Stimulated activated CD8-positive, alpha-beta memory T cell treated with anti-CD3 and anti-CD28 coated beads, Interleukin-15, amount 100 ng/mL, for 4 hours (primary cell): ENCODE data around the gene KRT74.
"Not testable (repeated sequence)": the region's sequence is repeated elsewhere in the genome, so short reads cannot be mapped to it uniquely, and the experiment has no call there.

Source experiments
- DNase-seq, 2 donors: peaks; one replicate each; pipeline ENCODE4 v3.0.0-alpha.2; 2020; ENCODE audit warnings: low read depth in 2 of 2

KRT74 gene

GRCh38 chr12:52602552-52602951, 28.9 kb upstream of the KRT74 start:
- no peak for DNase-seq

DNA sequence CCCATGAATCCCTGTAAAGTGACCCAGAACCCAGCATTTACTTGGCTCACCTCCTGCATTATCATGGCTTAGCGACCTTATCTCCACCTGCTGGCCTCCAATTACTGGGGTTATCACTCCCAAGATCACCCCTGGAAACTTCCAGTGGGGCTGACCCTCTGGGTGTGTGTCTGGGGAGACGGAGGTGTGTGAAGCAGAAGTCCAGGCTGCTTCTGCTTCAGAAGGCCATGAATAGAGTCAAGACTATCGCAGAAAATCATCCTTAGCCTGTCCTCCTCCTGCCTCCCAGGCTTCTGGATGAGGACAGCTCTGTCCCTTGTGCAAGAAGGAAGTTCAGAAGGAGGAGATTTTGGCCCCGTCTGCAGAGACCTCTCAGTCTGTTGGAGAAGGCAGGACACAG, 28.0 kb upstream of the KRT74 start:
- DNase-seq, result no peak

GRCh38 chr12:52600941-52601481, 27.4 kb upstream of the KRT74 start, which contains the start of gene KRT72:
KRT72 (minus strand) TSS chr12:52601463; CDS start chr12:52601452, 11 bp downstream.
- DNase-seq, result no peak

DNA sequence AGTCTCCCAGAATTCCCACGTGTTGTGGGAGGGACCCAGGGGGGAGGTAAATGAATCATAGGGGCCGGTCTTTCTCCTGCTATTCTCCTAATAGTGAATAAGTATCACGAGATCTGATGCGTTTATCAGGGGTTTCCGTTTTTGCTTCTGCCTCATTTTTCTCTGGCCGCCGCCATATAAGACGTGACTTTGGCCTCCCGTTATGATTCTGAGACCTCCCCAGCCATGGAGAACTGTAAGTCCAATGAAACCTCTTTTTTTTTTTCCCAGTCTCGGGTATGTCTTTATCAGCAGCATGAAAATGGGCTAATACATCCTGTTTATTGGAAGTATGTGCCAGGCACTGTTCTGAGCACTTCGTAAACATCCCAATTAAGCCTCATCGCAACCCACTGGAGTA, 26.8 kb upstream of the KRT74 start:
- no peak for DNase-seq

DNA sequence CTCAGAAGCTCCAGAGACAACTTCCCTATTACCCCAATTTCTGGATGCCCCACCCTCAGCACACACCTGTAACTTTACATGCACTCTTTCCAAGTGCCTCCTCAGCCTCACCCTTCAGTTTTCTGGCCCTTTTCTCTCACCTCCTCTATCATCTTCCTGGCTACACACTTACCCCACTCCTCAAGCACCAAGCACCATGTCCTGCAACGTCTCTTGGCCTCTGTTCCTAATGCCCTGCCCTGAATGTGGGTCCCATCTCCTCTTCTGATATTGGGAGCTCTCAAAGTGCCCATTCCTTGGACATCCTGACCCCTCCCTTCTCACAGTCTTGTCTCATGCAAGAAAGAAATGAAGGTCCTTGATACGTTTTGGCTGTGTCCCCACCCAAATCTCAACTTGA, 26.4 kb upstream of the KRT74 start:
- no peak for DNase-seq

- DNase-seq, result no peak
These were observed 25.3 kb upstream of the KRT74 start for GRCh38 chr12:52598966-52599365.

- DNase-seq, result not testable (repeated sequence)
These were observed 20.6 kb upstream of the KRT74 start for GRCh38 chr12:52594237-52594636.

GRCh38 chr12:52591521-52591920, 17.9 kb upstream of the KRT74 start:
- no peak for DNase-seq

DNA sequence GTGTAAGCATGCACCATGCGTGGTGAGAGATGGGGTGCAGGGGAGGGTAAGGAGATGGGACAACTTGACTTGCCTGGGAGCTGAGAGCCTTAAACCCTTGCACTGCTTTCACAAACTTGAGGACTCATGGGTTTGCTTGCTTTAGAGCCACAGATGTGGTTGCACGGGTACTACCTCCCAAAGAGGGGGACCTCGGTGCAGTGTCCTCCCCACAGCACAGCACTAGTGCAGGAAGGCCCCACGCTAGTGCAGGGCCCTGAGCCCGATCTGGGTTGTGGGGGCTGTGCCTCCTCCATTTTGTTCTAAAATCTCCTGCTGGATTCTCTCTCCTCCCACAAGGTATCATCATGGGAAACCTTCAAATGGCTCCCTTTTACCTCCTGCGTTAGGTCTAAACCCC, 16.4 kb upstream of the KRT74 start:
- no peak for DNase-seq

DNA sequence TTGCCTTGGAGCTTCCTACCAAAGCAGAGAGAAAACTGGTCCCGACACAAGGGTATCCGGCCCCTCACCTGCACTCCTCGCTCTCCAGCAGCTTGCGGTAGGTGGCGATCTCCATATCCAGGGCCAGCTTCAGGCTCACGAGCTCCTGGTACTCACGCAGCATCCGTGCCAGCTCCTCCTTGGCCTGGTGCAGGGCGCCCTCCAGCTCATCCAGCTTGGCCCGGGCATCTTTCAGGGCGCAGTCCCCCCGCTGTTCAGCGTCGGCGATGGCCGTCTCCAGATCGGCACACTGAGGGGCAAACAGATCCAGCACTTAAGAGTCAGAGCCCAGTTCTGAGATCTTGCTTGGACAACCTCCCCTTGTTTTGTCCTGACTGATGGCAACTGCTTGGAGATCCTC, 13.9 kb upstream of the KRT74 start:
- DNase-seq, result no peak

DNA sequence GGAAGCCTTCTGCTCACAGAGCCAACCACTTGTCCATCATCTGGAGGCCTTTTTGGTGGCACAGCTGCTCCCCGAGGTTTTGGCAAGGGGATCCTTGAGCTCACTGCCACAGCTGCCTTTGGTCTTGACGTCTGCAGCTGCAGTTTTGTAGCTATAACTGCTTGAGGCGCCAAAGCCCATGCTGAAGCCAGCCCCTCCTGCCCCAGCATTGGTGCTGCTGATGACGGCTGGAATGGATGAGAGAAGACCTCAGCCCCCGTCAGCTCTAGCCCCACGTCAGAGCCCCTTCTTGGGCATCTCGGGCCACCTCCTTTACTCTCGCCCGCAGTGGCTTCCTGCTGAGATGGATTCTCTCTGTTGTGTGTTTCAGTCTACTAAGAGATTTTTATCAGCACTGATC, 12.3 kb upstream of the KRT74 start:
- DNase-seq, result peak; percentile 14 to 37

GRCh38 chr12:52585066-52585465, 11.4 kb upstream of the KRT74 start:
- DNase-seq, result no peak

DNA sequence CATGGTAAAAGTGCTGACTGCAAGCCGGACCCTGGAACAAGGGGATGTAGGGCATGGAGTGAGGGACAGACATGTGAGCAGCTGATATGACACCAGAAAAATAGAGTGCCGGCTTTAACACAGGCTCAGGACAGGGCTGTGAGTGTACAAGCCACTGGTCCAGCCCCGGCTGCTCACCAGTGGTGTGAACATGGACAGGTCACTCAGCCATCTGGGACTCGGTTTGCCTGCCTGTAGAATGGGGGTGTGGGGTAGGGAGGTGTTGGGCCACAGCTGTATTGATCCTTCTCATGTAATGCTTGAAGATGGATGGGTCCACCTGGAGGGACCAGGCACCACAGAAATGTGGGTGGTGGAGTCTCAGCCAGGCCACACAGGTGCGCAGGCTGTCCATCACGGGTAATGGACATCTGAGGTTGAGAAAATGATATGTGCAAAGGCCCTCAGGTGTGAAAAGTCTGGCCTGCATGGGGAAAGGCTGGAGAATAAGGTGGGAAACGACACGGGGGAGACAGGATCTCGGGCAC, 10.6 kb upstream of the KRT74 start:
- DNase-seq, result no peak

DNA sequence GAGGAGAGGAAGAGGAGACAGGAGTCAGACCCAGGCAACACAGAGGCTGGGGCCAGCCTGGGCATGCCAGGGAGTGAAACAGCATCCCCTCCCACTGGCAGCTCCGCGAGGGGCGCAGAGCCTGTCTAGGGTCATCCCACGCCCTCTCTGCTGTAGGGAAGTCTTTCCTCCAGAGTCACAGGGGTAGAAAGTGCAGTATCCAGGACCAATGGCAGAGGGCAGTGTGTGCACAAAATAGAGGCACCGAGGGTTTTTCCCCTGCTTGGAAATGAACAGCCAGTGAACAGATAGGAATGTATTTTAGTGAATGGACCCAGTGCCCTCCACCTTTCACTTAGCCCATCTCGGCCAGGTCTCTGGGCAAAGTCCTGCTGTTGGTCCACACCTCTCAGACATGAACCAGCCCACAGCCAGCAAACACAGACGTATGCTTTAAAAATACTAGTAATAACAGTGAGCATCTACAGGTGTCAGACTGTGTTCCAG, 9.4 kb upstream of the KRT74 start:
- peak; percentile 34 to 51 for DNase-seq

- no peak for DNase-seq
These were observed 8.8 kb upstream of the KRT74 start for GRCh38 chr12:52582486-52582885.

GRCh38 chr12:52581481-52581880, 7.8 kb upstream of the KRT74 start:
- no peak for DNase-seq

DNA sequence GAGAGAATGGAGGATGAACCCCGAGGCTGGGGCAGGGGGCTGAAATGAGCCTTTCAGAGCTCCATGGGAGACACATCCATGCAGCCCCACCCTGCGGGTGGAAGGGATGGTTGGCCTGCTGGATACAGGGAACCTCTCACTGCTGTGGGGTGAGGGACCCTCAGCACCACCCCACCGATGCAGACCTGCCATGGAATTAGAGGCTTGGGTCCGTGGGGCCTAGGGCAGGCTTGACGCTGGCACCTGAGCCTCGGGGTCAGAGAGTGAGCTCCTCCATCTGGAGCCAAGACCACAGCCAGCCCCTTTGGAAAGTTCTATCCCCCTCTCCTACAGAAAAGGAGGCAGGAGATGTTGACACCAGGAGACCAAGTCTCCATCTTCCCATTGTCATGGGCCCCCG, 7.4 kb upstream of the KRT74 start:
- DNase-seq, result no peak

DNA sequence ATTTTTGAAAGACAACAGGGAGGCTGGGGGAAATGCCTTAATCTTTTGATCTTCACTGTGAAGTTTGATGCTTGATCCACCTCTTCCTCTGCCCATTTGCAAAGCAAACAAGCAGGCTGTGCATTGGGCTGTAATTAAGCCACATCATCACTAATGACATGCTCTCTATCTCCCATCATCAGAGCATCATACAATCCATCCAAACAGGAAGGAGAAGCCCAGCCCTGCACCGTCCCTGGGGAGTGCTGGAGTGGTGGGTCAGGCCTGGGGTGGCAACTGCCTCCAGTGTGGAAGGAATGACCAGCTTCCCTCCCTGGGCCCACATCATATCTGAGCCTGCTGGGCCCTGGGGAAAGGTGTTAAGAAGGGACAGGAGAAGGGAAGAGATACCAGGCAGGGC, 6.9 kb upstream of the KRT74 start:
- no peak for DNase-seq

- DNase-seq, result no peak
These were observed 6.1 kb upstream of the KRT74 start for GRCh38 chr12:52579468-52580465.

- DNase-seq, result no peak
These were observed 4.8 kb upstream of the KRT74 start for GRCh38 chr12:52578469-52578868.

DNA sequence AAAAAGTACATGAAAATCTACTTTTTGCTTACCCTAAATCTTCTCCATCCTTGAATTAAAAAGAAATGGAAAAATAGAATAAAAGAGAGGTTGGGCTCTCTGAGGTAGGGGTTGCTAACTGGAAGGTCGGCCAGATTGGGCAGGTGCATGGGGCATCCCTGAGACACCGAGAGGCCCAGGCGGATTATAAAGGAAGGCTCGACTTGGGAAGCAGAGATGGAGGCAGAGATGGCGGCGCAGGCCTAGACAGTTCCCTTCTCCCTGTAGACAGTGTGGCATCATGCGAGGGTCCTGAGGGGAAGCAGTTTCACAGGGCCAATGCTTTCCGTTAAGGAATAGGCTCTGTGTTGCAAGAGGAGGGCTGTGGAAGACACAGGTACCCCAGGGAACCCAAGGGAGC, 3.7 kb upstream of the KRT74 start:
- DNase-seq, result no peak

- DNase-seq, result no peak
These were observed 2.3 kb upstream of the KRT74 start for GRCh38 chr12:52575948-52576347.

- no peak for DNase-seq
These were observed 1.6 kb upstream of the KRT74 start for GRCh38 chr12:52575256-52575655.
